GM21619 (cell line): Measurements from ENCODE around the gene CTSE.

Source experiments
- ATAC-seq: cut with Tn5 transposase; IDR thresholded peaks from one replicate; pipeline ENCODE4 v1.9.1; 2021; ENCODE audit not compliant: unreplicated experiment

The CTSE gene

GRCh38 chr1:205994346-205994745 lies 29.3 kb downstream of the CTSE start:
- no peak for ATAC-seq

GRCh38 chr1:205993068-205993467 lies 30.6 kb downstream of the CTSE start:
- ATAC-seq: no peak

- no peak for ATAC-seq
Observed at GRCh38 chr1:205992218-205992882, 31.3 kb downstream of the CTSE start.

- ATAC-seq: no peak
Observed at GRCh38 chr1:205991237-205991636, 32.5 kb downstream of the CTSE start.

GRCh38 chr1:205990226-205990625 lies 33.5 kb downstream of the CTSE start:
- ATAC-seq: no peak

GRCh38 chr1:205989786-205990185 lies 33.9 kb downstream of the CTSE start:
- ATAC-seq: no peak

GRCh38 chr1:205988585-205988995 lies 35.1 kb downstream of the CTSE start:
- ATAC-seq: no peak

- ATAC-seq: no peak
Observed at GRCh38 chr1:205986861-205987260, 36.8 kb downstream of the CTSE start.

- no peak for ATAC-seq
Observed at GRCh38 chr1:205986292-205986691, 37.4 kb downstream of the CTSE start.

- ATAC-seq: no peak
Observed at GRCh38 chr1:205985330-205986005, 38.2 kb downstream of the CTSE start.

- no peak for ATAC-seq
Observed at GRCh38 chr1:205983925-205984725, 39.6 kb downstream of the CTSE start.

GRCh38 chr1:205981257-205981656 lies 42.4 kb downstream of the CTSE start:
- ATAC-seq: no peak

GRCh38 chr1:205980237-205980870 lies 43.3 kb downstream of the CTSE start:
- no peak for ATAC-seq

- ATAC-seq: no peak
Observed at GRCh38 chr1:205979301-205979700, 44.4 kb downstream of the CTSE start.

GRCh38 chr1:205978676-205979075 lies 45.0 kb downstream of the CTSE start:
- ATAC-seq: no peak

GRCh38 chr1:205977402-205978014 lies 46.2 kb downstream of the CTSE start:
- no peak for ATAC-seq

GRCh38 chr1:205976708-205977401 lies 46.8 kb downstream of the CTSE start:
- no peak for ATAC-seq

- ATAC-seq: no peak
Observed at GRCh38 chr1:205976036-205976435, 47.7 kb downstream of the CTSE start.

- no peak for ATAC-seq
Observed at GRCh38 chr1:205975387-205975998, 48.2 kb downstream of the CTSE start.

GRCh38 chr1:205974712-205975111 lies 49.0 kb downstream of the CTSE start:
- no peak for ATAC-seq
